Neural progenitor cell (in vitro differentiated cells): ENCODE results near the gene GABRG3.

ENCODE experiments used
- CTCF ChIP-seq: fragments of 200-600 bp; sonication (generic); IDR thresholded peaks from 2 replicates; pipeline ENCODE4 v1.5.1; 2017; ENCODE audit warnings: antibody characterized with exemption, mild to moderate bottlenecking
- EZH2 ChIP-seq: fragments of 200-600 bp; sonication (generic); IDR thresholded peaks from 2 replicates; pipeline ENCODE4 v1.6.1; 2017; ENCODE audit warnings: antibody characterized with exemption, mild to moderate bottlenecking, moderate library complexity
- EZH2phosphoT487 ChIP-seq: fragments of 200-600 bp; sonication (generic); IDR thresholded peaks from 2 replicates; pipeline ENCODE4 v1.6.1; 2017; ENCODE audit warnings: antibody characterized with exemption

- TF ChIP-seq CTCF (no peak), EZH2phosphoT487 (no peak), EZH2 (no peak)
Observed at GRCh38 chr15:27506752-27507151, 535.8 kb downstream of the GABRG3 start.
